Upper lobe of left lung (tissue), 6 donors: ENCODE data around the gene KRTAP5-6. TPM values are rescaled to one million over a fixed set of nuclear protein-coding genes. Genes with fewer than 3 reads are reported as not detected.

Source experiments
- ATAC-seq, 2 donors: fragments of 200-7000 bp; cut with Tn5 transposase; one replicate each; pipeline ENCODE4 v1.9.1; 2022; ENCODE audit warnings: mild to moderate bottlenecking in 2 of 2, moderate library complexity in 2 of 2; ENCODE audit not compliant: low FRiP score in 2 of 2
- DNase-seq, 2 donors: peaks; one replicate each; pipeline ENCODE4 v3.0.0-alpha.2; 2019 to 2020
- H3K27ac ChIP-seq, 4 donors: fragments of 200-600 bp; sonication (generic); one replicate each; pipeline ENCODE4 v1.5.1; 2016 to 2019
- H3K27me3 ChIP-seq, 4 donors: fragments of 200-600 bp; sonication (generic); one replicate each; pipeline ENCODE4 v1.5.1; 2017 to 2019
- H3K36me3 ChIP-seq, 4 donors: fragments of 200-600 bp; sonication (generic); one replicate each; pipeline ENCODE4 v1.5.1; 2016 to 2019
- H3K4me1 ChIP-seq, 4 donors: fragments of 200-600 bp; sonication (generic); one replicate each; pipeline ENCODE4 v1.5.1; 2018 to 2019
- H3K4me3 ChIP-seq, 4 donors: fragments of 200-600 bp; sonication (generic); one replicate each; pipeline ENCODE4 v1.5.1; 2017 to 2019; ENCODE audit warnings: mild to moderate bottlenecking in 2 of 4, moderate library complexity in 1 of 4
- H3K9me3 ChIP-seq, 4 donors: fragments of 200-600 bp; sonication (generic); one replicate each; pipeline ENCODE4 v1.5.1; 2018 to 2019
- EP300 ChIP-seq, 4 donors: sonication (generic); formaldehyde crosslinking; IDR thresholded peaks; one replicate each; pipeline ENCODE4 v1.5.1; 2017; ENCODE audit warnings: antibody characterized with exemption in 4 of 4, control low read depth in 2 of 4
- POLR2A ChIP-seq, 4 donors: fragments of 450-650 bp; IDR thresholded peaks; one replicate each; pipeline ENCODE4 v1.5.1; 2016 to 2017; ENCODE audit warnings: antibody characterized with exemption in 4 of 4, mild to moderate bottlenecking in 2 of 4
- POLR2AphosphoS5 ChIP-seq, 2 donors: sonication (generic); formaldehyde crosslinking; IDR thresholded peaks; one replicate each; pipeline ENCODE4 v1.5.1; 2017; ENCODE audit warnings: antibody characterized with exemption in 2 of 2
- WGBS, 2 donors: methylation state at CpG; one replicate each; pipeline ENCODE4 v1.1.5; 2017 to 2018; 5-methylcytosine and 5-hydroxymethylcytosine counted together
- total RNA-seq, 6 donors: library from RNA; depleted of rRNA in 4 of 6; stranded (reverse); fragments of >200 nt in 4 of 6; gene quantifications; one replicate each; pipeline versions ENCODE4 v1.1.0 to v1.2.1, GENCODE V29; 2016 to 2021
- TF ChIP-seq, protein P1 (sequence below), 6 experiments: fragments of 450-650 bp in 4 of 6; fragments of 200-600 bp in 2 of 6; sonication (generic) in 2 of 6; IDR thresholded peaks; one replicate each; pipeline ENCODE4 v1.5.1; 2016 to 2019; ENCODE audit warnings: antibody characterized with exemption in 6 of 6
- donor health status: DM: no; HTN: no; CAD: no; lungs with moderate emphysema.
- donor health status: DM: no; HTN: yes; CAD: no; lungs with severe emphysema.

Gene KRTAP5-6
- total RNA-seq, 6 donors from 2014 or later = not detected

DNA sequence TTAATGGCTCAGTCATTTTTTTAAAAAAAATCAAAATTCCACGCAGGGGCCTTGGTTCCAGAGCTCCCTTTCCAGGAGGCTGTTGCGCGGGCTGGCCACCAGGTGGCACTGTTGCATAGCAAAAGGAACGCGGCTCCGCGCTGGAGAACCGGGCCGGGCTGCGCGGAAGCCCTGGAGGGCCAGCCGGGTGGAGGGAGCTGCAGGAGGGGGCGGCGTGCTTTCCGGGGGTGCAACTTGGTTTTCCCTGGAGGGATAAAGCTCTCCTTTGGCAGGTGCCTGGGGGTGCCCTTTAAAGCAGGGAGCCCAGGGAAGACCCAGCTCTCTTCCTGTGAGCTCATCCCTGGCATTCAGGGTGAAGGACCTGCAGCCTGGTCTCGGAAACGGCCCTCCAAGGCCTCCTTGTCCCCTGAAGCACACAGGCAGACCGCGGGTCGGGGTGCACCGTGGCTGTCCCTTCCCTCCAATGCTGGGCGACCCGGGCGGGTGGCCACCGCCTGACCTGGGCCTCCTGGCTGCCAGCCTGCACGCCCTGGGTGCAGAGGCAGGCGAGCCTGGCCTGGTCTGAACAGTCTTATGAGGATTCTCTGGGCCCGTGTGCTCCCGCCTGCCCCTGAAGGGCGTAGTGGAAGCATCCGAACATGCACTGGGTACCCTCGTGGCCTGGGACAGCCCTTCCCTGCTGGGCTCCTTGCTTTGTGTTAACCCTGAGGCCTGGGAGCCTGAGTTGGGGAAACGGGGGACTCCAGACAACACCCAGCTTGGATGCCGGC, 44.0 kb upstream of the KRTAP5-6 start:
- Histone ChIP-seq H3K27me3 (no peaks in the 10 kb centered on the region), H3K36me3 (no peaks in the 10 kb centered on the region), H3K9me3 (no peaks in the 10 kb centered on the region), H3K4me1 (peaks cover 0 to 10% (median 6%) of the 10 kb centered on the region in 4 donors), H3K27ac (no peak overlapping the region), H3K4me3 (no peak overlapping the region)
- peak; percentile 78 to 94 for DNase-seq
- peak; percentile 82 to 93 for ATAC-seq
- WGBS, 2 donors = 34 to 95% methylated on average over 2 to 31 of the region's 34 CpGs
- TF ChIP-seq, protein P1, sequence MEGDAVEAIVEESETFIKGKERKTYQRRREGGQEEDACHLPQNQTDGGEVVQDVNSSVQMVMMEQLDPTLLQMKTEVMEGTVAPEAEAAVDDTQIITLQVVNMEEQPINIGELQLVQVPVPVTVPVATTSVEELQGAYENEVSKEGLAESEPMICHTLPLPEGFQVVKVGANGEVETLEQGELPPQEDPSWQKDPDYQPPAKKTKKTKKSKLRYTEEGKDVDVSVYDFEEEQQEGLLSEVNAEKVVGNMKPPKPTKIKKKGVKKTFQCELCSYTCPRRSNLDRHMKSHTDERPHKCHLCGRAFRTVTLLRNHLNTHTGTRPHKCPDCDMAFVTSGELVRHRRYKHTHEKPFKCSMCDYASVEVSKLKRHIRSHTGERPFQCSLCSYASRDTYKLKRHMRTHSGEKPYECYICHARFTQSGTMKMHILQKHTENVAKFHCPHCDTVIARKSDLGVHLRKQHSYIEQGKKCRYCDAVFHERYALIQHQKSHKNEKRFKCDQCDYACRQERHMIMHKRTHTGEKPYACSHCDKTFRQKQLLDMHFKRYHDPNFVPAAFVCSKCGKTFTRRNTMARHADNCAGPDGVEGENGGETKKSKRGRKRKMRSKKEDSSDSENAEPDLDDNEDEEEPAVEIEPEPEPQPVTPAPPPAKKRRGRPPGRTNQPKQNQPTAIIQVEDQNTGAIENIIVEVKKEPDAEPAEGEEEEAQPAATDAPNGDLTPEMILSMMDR (IDR thresholded peaks at IDR 0.05) = peak; percentile 91 to 98 (median 94)
- TF ChIP-seq POLR2AphosphoS5 (IDR thresholded peaks at IDR 0.05) = no peak

DNA sequence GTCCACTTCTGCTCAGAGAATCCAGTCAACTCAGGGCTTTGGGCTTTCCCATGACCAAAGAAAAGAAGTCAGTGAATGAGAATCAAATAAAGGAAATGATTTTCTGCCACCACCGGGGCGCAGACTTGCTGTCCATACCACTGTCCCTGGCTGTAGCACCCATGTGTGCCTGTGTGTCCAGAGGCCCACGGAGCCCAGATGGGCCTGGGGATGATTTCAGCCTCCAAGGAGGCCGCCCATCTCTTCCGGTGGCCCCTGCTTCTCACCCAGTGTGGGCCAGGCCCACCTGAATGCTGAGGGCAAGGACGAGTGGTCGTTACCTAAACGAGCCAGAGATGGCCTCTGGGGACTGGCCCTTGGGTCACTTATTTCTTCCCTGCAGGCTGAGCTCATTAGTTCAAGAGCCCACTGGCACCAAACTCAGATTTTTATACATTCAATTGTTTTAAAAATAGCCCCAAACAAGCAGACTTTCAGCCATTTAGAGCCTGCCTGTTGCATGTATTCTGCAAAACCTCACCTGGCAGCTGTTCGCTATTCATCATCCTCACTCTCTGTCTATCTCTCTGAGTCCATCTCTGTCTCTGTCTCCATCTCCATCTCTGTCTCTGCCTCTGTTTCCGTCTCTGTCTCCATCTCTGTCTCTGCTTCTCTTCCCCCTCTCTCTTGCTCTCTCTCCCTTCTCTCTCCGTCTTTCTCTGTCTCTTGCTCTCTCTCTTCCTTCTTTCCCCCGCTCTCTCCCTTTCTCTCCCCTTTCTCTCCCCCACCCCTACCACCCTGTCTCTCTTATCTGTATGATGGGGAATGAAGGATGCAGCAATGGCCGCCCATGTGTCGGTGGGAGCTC, 43.2 kb upstream of the KRTAP5-6 start:
- H3K9me3 ChIP-seq = no peaks in the 10 kb centered on the region
- no peak for ATAC-seq
- H3K27me3 ChIP-seq = no peaks in the 10 kb centered on the region
- H3K36me3 ChIP-seq = no peaks in the 10 kb centered on the region
- no peak for DNase-seq
- TF ChIP-seq, protein P1 (IDR thresholded peaks at IDR 0.05) = no peak
- TF ChIP-seq EP300 (IDR thresholded peaks at IDR 0.05) = no peak
- no peak for TF ChIP-seq POLR2A (IDR thresholded peaks at IDR 0.05)
- no peak for TF ChIP-seq POLR2AphosphoS5 (IDR thresholded peaks at IDR 0.05)
- H3K4me3 ChIP-seq = no peak overlapping the region
- 76 to 92% methylated on average over 13 to 14 of the region's 14 CpGs for WGBS, 2 donors
- H3K4me1 ChIP-seq = peaks cover 0 to 10% (median 6%) of the 10 kb centered on the region in 4 donors
- no peak overlapping the region for H3K27ac ChIP-seq

DNA sequence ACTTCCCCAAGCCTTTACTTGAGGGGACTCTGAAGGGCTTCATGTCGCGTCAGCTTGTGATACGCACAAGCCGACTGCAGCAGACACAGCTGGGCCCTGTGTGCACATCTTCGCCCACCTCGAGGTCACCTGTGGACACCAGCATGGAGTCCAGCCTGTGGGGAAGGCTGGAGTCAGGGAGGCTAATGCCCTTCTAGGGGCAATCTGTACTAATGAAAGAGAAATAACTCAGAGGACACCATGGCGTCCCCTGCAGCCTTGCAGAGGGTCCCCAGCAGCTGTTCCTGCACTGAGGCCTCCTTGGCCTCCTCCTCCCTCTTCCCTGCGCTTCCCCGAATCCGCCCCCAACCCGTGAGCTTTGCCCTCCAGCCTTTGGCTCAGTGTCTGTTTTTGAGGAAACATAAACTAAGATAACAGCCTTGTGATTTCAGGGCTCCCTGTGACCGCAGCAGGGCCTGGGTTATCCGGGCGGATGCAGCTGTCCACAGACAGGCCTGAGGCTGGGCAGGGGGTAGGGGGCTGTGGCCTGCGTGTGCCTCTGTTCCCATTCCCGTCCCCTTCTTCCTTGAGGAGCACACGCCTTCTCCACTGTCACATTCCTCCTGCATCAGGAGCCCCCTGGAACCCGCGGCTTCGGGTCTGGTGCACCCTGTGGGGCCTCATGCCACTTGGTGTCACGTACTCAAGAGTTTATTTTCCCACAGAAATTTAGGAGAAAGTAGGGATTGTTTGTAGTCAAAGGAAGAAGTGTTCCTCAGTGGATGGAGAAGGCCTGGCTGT, 42.4 kb upstream of the KRTAP5-6 start:
- ATAC-seq = no peak
- no peak for TF ChIP-seq POLR2AphosphoS5 (IDR thresholded peaks at IDR 0.05)
- TF ChIP-seq, protein P1 (IDR thresholded peaks at IDR 0.05) = no peak
- no peak for TF ChIP-seq EP300 (IDR thresholded peaks at IDR 0.05)
- no peak for TF ChIP-seq POLR2A (IDR thresholded peaks at IDR 0.05)

DNA sequence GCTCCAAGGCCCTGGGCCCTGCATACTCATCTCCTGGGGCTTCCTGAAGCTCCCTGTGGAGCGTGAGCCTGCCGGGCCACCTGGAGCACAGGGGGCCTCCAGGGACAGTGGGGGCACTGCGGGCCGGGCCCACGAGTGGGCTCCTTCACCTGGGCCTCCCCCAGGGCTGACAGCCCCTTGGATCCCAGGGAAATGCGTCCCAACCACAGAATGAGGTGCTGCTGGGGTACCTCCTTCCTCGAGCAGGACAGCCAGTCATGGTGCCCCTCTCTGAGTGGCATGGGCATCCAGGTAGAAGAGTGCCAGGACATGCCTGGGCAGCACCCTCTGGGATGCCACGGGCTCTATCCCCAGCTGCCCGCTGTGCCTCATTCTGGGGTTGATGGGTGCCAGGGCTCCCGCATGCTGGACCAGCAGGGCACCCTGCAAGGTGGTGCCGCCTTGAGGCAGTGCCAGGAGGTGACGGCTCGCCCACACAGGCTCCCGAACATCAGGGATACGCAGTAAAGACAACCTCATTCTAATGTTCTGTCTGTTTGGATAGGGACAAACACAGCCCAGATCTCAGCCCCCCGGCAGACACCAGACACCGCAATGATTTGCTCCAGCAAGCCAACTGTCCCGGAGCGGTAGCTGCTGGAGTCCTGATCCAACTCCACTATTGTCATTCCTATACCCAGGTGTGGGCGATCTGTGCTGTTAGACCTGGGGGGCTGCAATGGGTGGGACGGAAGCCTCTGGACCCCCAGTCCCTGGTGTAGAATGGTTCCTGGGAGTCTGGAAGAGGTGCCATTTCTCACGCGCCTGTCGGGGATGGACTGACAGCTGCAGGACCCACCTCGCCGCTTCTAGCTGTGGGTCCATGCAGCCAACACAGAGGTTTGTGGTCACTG, 41.6 kb upstream of the KRTAP5-6 start:
- Histone ChIP-seq H3K4me1 (peaks cover 0 to 10% (median 8%) of the 10 kb centered on the region in 4 donors), H3K27ac (no peak overlapping the region), H3K9me3 (no peaks in the 10 kb centered on the region), H3K4me3 (no peak overlapping the region), H3K27me3 (no peaks in the 10 kb centered on the region), H3K36me3 (no peaks in the 10 kb centered on the region)
- TF ChIP-seq POLR2A (IDR thresholded peaks at IDR 0.05) (no peak), POLR2AphosphoS5 (IDR thresholded peaks at IDR 0.05) (no peak), EP300 (IDR thresholded peaks at IDR 0.05) (no peak)
- TF ChIP-seq, protein P1 (IDR thresholded peaks at IDR 0.05) = no peak
- DNase-seq (peak in 1 of 2 donors; percentile 51), ATAC-seq (no peak)
- WGBS, 2 donors = 85 to 93% methylated on average over 3 to 26 of the region's 26 CpGs

More for the DNA sequence above, 42.4 kb upstream of the KRTAP5-6 start:
- peaks cover 0 to 10% (median 8%) of the 10 kb centered on the region in 4 donors for H3K4me1 ChIP-seq
- H3K36me3 ChIP-seq = no peaks in the 10 kb centered on the region
- no peak overlapping the region for H3K27ac ChIP-seq
- peak in 1 of 2 donors; percentile 47 for DNase-seq
- H3K4me3 ChIP-seq = no peak overlapping the region
- H3K9me3 ChIP-seq = no peaks in the 10 kb centered on the region
- H3K27me3 ChIP-seq = no peaks in the 10 kb centered on the region
- WGBS, 2 donors = 59 to 64% methylated on average over 20 to 21 of the region's 21 CpGs
